Measurements from ENCODE around the gene MARCO.

MARCO gene

DNA sequence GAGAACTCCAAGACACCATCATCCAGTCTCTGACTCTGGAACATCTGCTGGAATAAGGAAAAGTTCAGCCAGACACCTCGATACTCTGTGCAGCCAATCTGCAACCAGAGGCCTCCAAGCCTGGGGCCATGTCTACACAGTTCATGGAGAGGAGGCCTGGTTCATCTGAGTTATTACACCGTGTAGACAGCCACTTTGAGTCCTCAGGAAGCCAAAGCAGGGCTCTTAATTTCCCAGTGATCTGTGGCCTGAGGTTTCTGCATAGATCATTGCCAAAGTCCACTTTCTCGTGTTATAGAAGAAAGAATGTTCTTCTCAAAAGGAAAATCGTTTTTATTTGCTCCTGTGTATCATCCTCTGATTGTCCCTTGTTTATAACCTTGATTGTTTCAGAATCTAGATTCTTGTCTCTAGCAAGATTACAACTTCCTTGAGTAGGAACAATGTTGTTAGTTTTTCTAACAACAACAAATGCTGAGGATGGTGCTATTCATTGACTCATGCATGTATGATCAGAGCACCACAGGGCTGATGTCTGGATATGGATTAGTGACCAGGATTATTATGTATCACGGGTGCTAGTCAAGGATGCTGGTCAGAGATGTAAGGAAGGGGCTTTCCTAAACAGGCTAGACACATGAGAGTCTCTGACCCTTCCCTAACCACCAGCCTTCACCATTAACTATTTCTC, 30.7 kb upstream of the MARCO start:
- H3F3A ChIP-seq (ENCODE audit: insufficient read depth, low read length): no peaks in the 10 kb centered on the region
- no peaks in the 10 kb centered on the region; the same call in 1 of the 2 replicates for H3K27me3 ChIP-seq (ENCODE audit: insufficient read depth, low read length)
- H3K79me2 ChIP-seq (ENCODE audit: insufficient read depth, low read length): no peaks in the 10 kb centered on the region
- H3K27ac ChIP-seq (ENCODE audit: low read depth, low read length, poor library complexity, severe bottlenecking): no peak overlapping the region
- H3K36me3 ChIP-seq (ENCODE audit: insufficient read depth, low read length): no peaks in the 10 kb centered on the region
- H3K9me2 ChIP-seq (ENCODE audit: low read depth, low read length): no peaks in the 10 kb centered on the region
- H2AFZ ChIP-seq (ENCODE audit: low read length): no peak overlapping the region
- H3K4me2 ChIP-seq (ENCODE audit: low read length): no peak overlapping the region
- TF ChIP-seq, protein P1, sequence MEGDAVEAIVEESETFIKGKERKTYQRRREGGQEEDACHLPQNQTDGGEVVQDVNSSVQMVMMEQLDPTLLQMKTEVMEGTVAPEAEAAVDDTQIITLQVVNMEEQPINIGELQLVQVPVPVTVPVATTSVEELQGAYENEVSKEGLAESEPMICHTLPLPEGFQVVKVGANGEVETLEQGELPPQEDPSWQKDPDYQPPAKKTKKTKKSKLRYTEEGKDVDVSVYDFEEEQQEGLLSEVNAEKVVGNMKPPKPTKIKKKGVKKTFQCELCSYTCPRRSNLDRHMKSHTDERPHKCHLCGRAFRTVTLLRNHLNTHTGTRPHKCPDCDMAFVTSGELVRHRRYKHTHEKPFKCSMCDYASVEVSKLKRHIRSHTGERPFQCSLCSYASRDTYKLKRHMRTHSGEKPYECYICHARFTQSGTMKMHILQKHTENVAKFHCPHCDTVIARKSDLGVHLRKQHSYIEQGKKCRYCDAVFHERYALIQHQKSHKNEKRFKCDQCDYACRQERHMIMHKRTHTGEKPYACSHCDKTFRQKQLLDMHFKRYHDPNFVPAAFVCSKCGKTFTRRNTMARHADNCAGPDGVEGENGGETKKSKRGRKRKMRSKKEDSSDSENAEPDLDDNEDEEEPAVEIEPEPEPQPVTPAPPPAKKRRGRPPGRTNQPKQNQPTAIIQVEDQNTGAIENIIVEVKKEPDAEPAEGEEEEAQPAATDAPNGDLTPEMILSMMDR (IDR thresholded peaks at IDR 0.05; ENCODE audit: low read length): no peak
- TF ChIP-seq EZH2 (IDR thresholded peaks at IDR 0.05; ENCODE audit: borderline replicate concordance, low read length): no peak
- H3K9me3 ChIP-seq (ENCODE audit: low read length): no peaks in the 10 kb centered on the region
- no peak overlapping the region for H3K9ac ChIP-seq (ENCODE audit: low read length)
- no peak overlapping the region for H3K4me3 ChIP-seq (ENCODE audit: low read depth, low read length, poor library complexity, severe bottlenecking)
- no peaks in the 10 kb centered on the region for H3K4me1 ChIP-seq (ENCODE audit: insufficient read depth, low read length, severe bottlenecking)
- no peaks in the 10 kb centered on the region for H4K20me1 ChIP-seq (ENCODE audit: insufficient read depth, low read length)

DNA sequence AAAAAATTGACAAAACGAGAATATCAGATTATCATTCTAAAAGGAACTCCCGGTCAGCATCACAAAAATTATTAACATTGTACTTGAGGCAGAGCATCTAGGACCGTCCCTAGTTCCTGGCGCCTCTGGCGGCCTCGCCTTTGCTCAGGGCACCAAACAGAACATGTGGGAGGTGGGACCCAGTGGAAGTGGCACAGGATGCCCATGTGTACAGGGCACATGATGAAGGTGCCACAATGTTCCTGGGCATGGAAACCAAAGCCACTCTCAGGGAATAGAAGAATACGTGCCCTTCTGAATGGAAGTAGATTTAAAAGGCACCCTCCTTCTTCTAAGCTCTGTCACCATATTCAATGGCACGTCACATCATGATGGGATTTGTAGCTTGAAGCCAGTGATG, 30.1 kb upstream of the MARCO start:
- Histone ChIP-seq H3K9ac (ENCODE audit: low read length) (no peak overlapping the region), H3K79me2 (ENCODE audit: insufficient read depth, low read length) (no peaks in the 10 kb centered on the region), H3K36me3 (ENCODE audit: insufficient read depth, low read length) (no peaks in the 10 kb centered on the region), H3K27me3 (ENCODE audit: insufficient read depth, low read length) (no peaks in the 10 kb centered on the region; the same call in 1 of the 2 replicates), H4K20me1 (ENCODE audit: insufficient read depth, low read length) (no peaks in the 10 kb centered on the region), H3K4me1 (ENCODE audit: insufficient read depth, low read length, severe bottlenecking) (no peaks in the 10 kb centered on the region), H2AFZ (ENCODE audit: low read length) (no peak overlapping the region), H3K4me3 (ENCODE audit: low read depth, low read length, poor library complexity, severe bottlenecking) (no peak overlapping the region), H3K4me2 (ENCODE audit: low read length) (no peak overlapping the region), H3K9me3 (ENCODE audit: low read length) (no peaks in the 10 kb centered on the region), H3K9me2 (ENCODE audit: low read depth, low read length) (no peaks in the 10 kb centered on the region), H3K27ac (ENCODE audit: low read depth, low read length, poor library complexity, severe bottlenecking) (no peak overlapping the region), H3F3A (ENCODE audit: insufficient read depth, low read length) (no peaks in the 10 kb centered on the region)
- TF ChIP-seq, protein P1 (IDR thresholded peaks at IDR 0.05; ENCODE audit: low read length): no peak
- no peak for TF ChIP-seq EZH2 (IDR thresholded peaks at IDR 0.05; ENCODE audit: borderline replicate concordance, low read length)

DNA sequence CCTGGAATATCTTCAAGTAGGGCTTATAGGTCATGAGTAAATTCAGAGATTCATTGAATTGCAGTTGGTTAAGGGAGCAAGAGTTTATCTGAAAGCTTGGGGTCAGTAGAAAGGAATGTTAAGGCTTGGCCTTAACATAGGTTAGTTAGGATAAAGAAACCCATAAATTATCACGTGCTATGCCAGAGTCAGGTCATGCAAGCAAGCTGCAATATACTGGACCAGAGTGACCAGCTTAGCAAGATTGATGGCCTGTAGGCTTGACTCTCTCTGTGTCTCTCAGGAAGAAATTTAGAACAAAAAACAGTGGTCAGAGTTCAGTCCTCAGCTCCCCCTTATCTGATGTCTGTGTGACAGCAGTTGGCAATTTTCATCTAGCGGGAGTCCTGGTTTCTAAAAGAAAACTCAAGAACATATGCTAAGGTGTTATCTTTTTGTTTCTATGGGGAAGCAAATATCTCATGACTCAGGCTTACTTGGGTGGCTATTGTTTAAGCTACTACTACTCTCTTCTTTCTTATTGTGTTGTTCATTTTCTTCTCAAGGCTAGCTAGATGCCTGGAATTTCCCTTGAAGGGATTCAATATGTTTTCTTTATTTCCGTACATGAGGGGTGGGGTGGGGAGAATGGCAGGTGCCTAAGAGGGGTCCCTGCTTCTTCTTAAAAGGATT, 28.7 kb upstream of the MARCO start:
- H3F3A ChIP-seq (ENCODE audit: insufficient read depth, low read length): no peaks in the 10 kb centered on the region
- H3K4me2 ChIP-seq (ENCODE audit: low read length): no peak overlapping the region
- no peak overlapping the region for H2AFZ ChIP-seq (ENCODE audit: low read length)
- H3K9ac ChIP-seq (ENCODE audit: low read length): no peak overlapping the region
- H3K36me3 ChIP-seq (ENCODE audit: insufficient read depth, low read length): no peaks in the 10 kb centered on the region
- no peaks in the 10 kb centered on the region for H3K9me3 ChIP-seq (ENCODE audit: low read length)
- H3K27me3 ChIP-seq (ENCODE audit: insufficient read depth, low read length): no peaks in the 10 kb centered on the region; the same call in 1 of the 2 replicates
- H3K79me2 ChIP-seq (ENCODE audit: insufficient read depth, low read length): no peaks in the 10 kb centered on the region
- no peaks in the 10 kb centered on the region for H4K20me1 ChIP-seq (ENCODE audit: insufficient read depth, low read length)
- H3K9me2 ChIP-seq (ENCODE audit: low read depth, low read length): no peaks in the 10 kb centered on the region
- H3K4me1 ChIP-seq (ENCODE audit: insufficient read depth, low read length, severe bottlenecking): no peaks in the 10 kb centered on the region
- H3K4me3 ChIP-seq (ENCODE audit: low read depth, low read length, poor library complexity, severe bottlenecking): no peak overlapping the region
- TF ChIP-seq, protein P1 (IDR thresholded peaks at IDR 0.05; ENCODE audit: low read length): no peak
- no peak for TF ChIP-seq EZH2 (IDR thresholded peaks at IDR 0.05; ENCODE audit: borderline replicate concordance, low read length)
- H3K27ac ChIP-seq (ENCODE audit: low read depth, low read length, poor library complexity, severe bottlenecking): no peak overlapping the region

Data from OCI-LY1 (cell line).